GM21737 (cell line): Measurements from ENCODE around the gene PLD2.

ENCODE experiments used
- ATAC-seq: cut with Tn5 transposase; IDR thresholded peaks from one replicate; pipeline ENCODE4 v1.9.1; 2021; ENCODE audit warnings: mild to moderate bottlenecking, moderate library complexity; ENCODE audit not compliant: unreplicated experiment

Gene PLD2

GRCh38 chr17:4832829-4833177 is 25.9 kb downstream of the PLD2 start:
- peak; percentile 5 for ATAC-seq

GRCh38 chr17:4833178-4833940 is 26.4 kb downstream of the PLD2 start, which contains the start of gene MINK1:
Gene MINK1 (plus strand): TSS chr17:4833340. CDS start chr17:4833584, 244 bp downstream.
- ATAC-seq = peak; percentile 88

GRCh38 chr17:4833941-4834680 is 27.2 kb downstream of the PLD2 start:
- peak; percentile 10 for ATAC-seq

- no peak for ATAC-seq
These were observed 27.7 kb downstream of the PLD2 start for GRCh38 chr17:4834681-4835020.

- no peak for ATAC-seq
These were observed 29.3 kb downstream of the PLD2 start for GRCh38 chr17:4836221-4836620.

- no peak for ATAC-seq
These were observed 30.7 kb downstream of the PLD2 start for GRCh38 chr17:4837471-4838308.

- no peak for ATAC-seq
These were observed 31.4 kb downstream of the PLD2 start for GRCh38 chr17:4838309-4838785.

GRCh38 chr17:4839221-4839620 is 32.3 kb downstream of the PLD2 start:
- no peak for ATAC-seq

- ATAC-seq = no peak
These were observed 33.3 kb downstream of the PLD2 start for GRCh38 chr17:4839965-4840892.

- ATAC-seq = no peak
These were observed 33.9 kb downstream of the PLD2 start for GRCh38 chr17:4840893-4841242.

GRCh38 chr17:4842376-4842775 is 35.4 kb downstream of the PLD2 start:
- no peak for ATAC-seq

GRCh38 chr17:4843321-4844000 is 36.5 kb downstream of the PLD2 start:
- no peak for ATAC-seq

GRCh38 chr17:4845118-4845517 is 38.2 kb downstream of the PLD2 start:
- no peak for ATAC-seq

GRCh38 chr17:4846635-4847390 is 39.9 kb downstream of the PLD2 start:
- ATAC-seq = no peak

GRCh38 chr17:4849011-4849536 is 42.1 kb downstream of the PLD2 start:
- no peak for ATAC-seq

- ATAC-seq = no peak
These were observed 43.3 kb downstream of the PLD2 start for GRCh38 chr17:4850246-4850645.

- ATAC-seq = no peak
These were observed 44.1 kb downstream of the PLD2 start for GRCh38 chr17:4851084-4851483.

- ATAC-seq = no peak
These were observed 45.7 kb downstream of the PLD2 start for GRCh38 chr17:4852567-4853207.
